HG02798 (cell line): ENCODE results near the gene PDGFC.

ENCODE experiments used
- ATAC-seq: cut with Tn5 transposase; IDR thresholded peaks from one replicate; pipeline ENCODE4 v1.9.1; 2021; ENCODE audit warnings: mild to moderate bottlenecking; ENCODE audit not compliant: unreplicated experiment, poor library complexity

PDGFC gene

GRCh38 chr4:156975686-156976085 lies 4.1 kb upstream of the PDGFC start:
- no peak for ATAC-seq

DNA sequence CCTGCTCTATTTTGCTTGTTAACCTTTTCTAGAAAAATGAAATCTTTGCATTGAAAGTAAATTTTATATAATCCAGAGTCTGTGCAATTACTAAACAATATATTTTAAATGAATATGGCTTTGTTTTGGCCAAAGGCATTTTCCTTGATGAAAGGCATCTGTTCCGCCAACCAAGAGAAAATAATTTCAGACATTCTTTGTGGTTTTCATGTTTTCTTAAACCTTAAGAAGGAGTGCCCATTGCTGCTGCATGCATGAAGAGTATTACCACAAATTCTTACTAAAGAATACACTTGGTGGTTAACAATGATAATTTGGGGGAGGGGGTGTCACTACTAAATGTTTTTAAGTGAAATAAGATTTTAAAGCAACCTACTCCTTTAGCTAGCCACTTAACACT lies 2.7 kb upstream of the PDGFC start:
- no peak for ATAC-seq

DNA sequence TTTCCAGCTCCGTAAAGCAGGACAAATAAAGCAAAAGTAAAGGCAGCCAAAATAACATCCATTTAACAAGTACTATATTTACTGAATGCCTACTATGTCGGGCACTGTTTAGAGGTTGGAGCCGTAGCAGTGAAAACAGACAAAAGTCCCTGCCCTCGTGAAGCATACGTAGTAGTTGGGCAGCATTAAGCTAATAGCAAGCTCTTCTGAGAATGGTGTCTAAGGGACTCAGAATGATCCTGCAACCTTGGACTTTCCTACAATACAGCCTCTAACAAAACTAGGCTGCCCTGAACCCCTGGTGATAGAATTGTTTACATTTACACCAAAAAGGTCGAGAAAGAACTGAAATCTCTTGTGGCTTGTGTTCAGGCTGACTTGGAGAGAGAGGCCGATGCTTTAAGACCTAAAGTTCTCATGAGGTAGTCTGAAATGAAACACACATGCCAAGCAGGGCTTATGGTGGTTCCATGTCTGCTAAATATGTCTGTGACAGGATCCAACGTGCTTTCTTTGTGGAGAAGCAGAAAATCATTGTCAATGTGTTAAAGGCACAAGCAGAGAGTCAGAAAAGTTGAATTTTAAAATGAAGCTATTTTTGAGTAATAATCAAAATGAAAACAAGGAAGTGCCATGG lies 898 bp upstream of the PDGFC start:
- ATAC-seq = no peak

DNA sequence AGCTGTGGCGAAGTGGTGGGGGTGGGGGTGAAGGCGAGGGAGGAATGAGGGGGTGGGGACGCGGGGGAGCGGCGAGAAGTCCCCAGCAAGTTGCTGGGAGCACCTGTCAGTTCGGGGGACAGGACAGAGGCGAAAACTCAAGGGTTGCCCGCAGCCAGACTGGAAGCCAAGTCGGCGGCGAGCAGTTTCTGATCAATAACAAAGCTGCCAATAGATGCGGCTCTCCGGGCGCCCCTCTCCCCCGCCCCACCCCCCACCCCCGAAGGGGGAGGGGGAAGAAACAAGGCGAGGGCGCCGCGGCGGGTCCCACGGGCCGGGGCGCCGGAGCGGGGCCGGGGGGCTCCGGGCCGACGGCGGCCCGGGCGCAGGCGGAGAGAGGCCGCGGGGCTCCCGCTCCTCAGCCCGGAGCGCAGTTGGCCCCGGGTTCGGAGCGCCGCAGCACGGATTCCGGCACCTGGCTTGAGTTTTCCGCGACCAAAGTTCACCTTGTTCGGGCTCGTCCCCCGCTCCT lies 379 bp downstream of the PDGFC start:
- ATAC-seq = peak; percentile 9

DNA sequence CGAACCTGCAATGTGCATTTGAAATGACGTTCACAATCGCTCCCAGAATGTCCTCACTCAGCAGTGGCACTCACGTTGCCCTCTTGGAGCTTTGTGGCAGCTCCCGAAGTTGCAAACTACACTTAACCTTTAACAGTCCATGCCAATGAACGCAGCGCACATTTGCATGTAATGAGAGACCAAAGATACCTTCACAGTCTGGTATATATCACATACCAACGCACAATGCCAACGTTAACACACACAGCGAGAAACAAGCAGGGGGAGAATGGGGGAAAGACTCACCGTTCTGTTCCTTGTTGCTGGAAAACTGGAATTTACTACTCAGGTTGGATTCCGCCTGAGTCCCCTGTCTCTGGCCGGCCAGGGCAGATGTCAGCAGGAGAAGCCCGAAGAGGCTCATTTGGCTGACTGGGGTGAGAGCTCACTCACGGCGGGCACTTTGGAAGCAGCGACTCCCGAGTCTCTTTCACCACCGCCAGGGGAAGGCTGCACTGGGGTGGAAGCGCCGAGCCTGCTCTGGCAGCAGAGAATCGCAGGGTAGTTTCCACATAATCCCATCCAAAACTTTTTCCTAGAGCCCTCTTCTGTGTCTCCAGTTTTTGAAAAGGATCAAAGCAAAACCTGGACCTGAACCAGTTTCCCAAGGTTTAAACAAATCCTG lies 966 bp downstream of the PDGFC start:
- no peak for ATAC-seq

DNA sequence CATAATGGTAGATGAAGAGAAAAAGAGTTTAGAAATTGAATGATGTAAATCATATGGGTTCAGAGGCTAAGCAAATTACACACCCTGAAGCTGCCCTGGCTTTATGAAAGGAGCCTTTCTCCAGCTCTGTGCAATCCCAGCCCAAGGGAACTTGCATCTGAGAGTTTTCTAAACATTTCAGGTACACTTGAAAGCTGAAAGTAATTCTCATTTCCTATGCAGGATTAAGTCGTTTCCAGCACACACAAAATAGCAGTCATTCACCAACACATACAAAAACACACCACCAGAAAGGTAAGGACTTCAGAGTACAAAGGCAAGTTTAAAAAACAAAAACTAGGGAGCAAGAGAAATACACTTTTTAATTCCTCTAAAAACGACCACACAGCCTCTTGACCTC lies 1.7 kb downstream of the PDGFC start:
- ATAC-seq = no peak

DNA sequence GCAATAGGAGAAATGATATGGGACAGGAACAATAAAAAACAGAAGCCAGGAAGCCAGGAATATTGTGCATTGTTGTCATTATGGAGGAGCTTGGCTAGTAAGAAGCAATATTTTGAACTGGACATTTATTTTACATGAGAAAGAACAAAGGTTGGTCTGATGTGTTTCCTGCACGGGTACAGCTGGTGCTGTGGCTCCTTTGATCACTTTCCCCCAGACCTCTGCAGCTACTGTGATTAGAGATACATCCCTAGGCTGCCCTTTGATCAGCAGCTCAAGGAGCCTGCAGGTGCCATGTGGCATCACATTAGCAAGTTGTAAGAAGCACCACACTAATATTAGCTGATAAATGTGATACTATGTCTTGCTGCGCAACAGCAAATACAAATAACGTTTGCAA lies 2.5 kb downstream of the PDGFC start:
- no peak for ATAC-seq

GRCh38 chr4:156968479-156968984 lies 3.1 kb downstream of the PDGFC start:
- ATAC-seq = peak; percentile 72

GRCh38 chr4:156966836-156967235 lies 4.8 kb downstream of the PDGFC start:
- no peak for ATAC-seq

- no peak for ATAC-seq
Measured at GRCh38 chr4:156963419-156963818, 8.2 kb downstream of the PDGFC start.

- no peak for ATAC-seq
Measured at GRCh38 chr4:156962528-156962974, 9.0 kb downstream of the PDGFC start.

GRCh38 chr4:156962058-156962358 lies 9.6 kb downstream of the PDGFC start:
- ATAC-seq = no peak

GRCh38 chr4:156961196-156962057 lies 10.2 kb downstream of the PDGFC start:
- no peak for ATAC-seq

GRCh38 chr4:156959298-156959702 lies 12.3 kb downstream of the PDGFC start:
- no peak for ATAC-seq

GRCh38 chr4:156958276-156959074 lies 13.1 kb downstream of the PDGFC start:
- ATAC-seq = no peak

DNA sequence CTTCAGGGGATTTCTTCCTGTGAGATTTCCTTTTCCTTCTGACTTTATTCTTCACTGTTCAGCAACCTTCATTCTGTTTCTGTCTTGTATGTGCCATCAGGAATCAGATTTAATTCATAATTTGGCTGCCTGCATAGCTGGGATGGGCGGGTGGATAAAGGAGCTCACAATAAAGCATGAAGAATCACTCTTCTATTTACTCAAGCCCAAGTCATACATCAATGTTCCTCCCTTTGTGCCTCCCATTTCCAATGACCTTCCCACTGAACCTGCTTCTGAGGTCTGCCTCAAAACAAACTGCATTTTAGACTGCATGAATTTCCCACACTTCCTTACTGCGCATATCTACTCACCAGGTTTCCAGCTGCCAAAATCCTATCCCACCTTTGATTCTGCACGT lies 14.0 kb downstream of the PDGFC start:
- ATAC-seq = no peak

- no peak for ATAC-seq
Measured at GRCh38 chr4:156956826-156957368, 14.7 kb downstream of the PDGFC start.

DNA sequence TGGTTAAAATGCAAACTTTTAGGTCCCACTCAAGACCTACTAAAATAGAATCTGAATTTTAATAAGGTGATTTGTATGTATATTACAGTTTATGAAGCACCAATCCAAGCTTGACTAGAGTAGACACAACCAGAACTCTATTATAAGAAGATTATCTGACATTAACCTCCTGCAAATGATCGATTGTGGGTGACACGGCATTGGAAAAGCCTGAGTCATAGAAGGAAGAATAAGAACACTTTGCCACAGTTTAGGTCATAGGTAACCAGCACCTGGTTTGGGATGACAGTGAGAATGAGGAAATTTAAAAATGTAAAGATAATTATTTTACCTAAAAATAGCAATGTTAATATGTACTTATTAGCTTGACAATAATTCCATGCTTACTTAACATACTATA lies 15.2 kb downstream of the PDGFC start:
- no peak for ATAC-seq

DNA sequence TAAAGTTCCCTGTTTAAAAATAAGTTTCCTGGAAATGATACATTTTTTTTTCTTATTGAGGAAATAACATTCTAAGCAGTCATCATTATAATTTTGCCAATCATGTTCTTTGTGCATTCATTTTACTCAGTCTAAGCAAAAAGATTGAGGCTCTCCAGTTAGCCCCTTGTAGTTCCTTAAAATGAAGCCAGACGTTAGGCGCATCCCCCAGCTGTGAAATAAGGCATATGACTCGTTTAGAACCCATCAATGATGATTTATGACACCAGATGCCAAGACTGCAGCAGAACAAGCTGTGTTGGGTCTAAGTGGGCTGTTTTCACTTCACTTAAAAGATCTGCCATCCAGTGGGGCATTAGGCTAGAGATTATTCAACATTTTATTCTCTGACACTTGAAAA lies 17.0 kb downstream of the PDGFC start:
- ATAC-seq = no peak

DNA sequence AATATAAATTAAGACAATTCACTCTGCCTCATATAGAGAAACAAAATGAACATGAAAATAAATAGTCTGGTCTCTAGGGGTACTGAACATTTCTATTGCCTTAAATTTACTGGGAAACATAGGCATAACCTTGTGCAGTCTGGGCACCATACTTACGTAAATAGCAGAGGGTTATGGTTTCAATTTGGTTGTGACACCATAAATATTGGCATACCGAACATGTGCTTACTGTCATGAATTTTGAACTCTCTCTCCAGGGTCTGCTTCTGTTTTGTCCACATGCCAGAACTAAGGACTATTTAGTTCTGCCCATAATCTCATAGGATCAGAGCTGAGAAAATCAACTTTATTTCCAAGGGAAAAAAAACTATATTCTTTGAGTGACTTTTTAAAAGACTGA lies 17.6 kb downstream of the PDGFC start:
- no peak for ATAC-seq
